CMK (cell line): ENCODE measurements around the gene GOLGA6D.
"Not testable (repeated sequence)": the region's sequence is repeated elsewhere in the genome, so short reads cannot be mapped to it uniquely, and the experiment has no call there.

ENCODE experiments used
- DNase-seq: peaks from one replicate; pipeline ENCODE4 v3.0.0-alpha.2; 2010; ENCODE audit warnings: low read depth

GOLGA6D gene, protein sequence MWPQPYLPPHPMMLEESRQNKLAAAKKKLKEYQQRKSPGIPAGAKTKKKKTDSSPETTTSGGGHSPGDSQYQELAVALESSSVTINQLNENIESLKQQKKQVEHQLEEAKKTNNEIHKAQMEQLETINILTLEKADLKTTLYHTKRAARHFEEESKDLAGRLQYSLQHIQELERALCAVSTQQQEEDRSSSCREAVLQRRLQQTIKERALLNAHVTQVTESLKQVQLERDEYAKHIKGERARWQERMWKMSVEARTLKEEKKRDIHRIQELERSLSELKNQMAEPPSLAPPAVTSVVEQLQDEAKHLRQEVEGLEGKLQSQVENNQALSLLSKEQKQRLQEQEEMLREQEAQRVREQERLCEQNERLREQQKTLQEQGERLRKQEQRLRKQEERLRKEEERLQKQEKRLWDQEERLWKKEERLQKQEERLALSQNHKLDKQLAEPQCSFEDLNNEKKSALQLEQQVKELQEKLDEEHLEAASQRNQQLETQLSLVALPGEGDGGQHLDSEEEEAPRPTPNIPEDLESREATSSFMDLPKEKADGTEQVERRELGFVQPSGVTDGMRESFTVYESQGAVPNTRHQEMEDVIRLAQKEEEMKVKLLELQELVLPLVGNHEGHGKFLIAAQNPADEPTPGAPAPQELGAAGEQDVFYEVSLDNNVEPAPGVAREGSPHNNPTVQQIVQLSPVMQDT

GRCh38 chr15:75282572-75282971, at the start of gene GOLGA6D:
Gene GOLGA6D (plus strand): TSS chr15:75282835. CDS start chr15:75282876, 41 bp downstream.
- DNase-seq = not testable (repeated sequence)

DNA sequence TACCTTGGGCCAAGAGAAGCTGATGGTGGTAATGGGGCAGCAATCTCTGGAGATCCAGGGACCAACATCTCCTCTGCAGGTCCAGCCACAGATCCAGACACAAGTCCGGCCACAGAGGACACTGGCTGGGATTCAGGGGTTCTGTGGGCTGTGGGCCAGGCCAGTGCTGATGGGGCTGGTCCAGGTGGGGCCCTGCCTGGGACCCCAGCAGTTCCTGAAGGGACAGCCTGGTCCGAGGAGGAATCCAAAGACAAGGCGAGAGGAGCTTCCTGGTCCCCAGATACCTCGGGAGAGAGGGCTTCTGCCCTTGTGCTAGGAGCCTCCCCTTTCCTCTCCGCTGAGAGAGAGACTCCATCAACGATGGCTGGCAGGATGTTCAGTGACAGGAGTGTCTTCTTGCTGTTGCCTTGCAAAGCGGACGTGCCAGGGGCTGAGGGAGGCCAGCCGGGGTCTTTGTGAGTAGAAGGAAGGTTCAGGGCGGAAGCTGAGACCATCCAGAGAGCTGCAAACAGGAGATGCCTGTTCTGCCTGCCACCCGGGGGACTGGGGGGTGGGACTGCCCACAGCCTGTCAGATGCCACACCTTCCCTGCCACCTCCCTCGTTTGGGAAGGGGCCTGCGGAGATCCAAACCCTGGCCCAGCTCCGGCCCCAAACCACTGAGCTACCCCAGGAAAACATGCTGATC, 49.0 kb upstream of the GOLGA6D start:
- DNase-seq = no peak

DNA sequence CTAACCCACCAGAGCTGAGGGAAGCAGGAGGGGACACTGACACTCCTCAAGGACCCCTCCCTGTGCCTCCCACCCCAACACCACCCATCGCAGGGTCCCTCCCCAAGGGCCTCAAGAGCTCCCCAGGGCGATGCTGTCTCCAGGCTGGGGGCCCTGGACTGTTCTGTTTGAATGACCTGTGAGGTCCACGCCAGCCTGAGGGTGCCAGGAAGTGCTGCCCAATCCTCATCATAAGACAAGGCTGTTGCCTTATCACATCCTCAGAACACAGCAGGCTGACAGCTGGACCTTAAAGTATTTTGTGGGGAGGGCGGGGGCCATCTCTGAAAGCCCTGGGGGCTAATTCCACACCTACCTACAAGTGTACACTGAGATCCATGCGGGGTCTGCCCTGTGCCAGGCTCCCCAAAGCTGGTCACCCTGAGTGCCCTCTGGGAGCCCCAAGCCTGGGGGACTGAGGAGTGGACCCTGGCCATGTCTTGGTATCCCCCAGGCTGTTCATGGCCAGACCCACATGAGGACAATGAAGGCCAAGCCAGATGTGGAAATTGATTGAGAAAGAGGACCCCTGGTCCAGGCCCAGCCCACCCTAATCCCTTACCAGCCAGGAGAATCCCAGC, 48.3 kb upstream of the GOLGA6D start:
- DNase-seq = no peak

- no peak for DNase-seq
Measured at GRCh38 chr15:75235051-75235673, 47.5 kb upstream of the GOLGA6D start.

- DNase-seq = no peak
Measured at GRCh38 chr15:75235760-75236729, 46.6 kb upstream of the GOLGA6D start.

- DNase-seq = no peak
Measured at GRCh38 chr15:75237316-75237982, 45.2 kb upstream of the GOLGA6D start.

DNA sequence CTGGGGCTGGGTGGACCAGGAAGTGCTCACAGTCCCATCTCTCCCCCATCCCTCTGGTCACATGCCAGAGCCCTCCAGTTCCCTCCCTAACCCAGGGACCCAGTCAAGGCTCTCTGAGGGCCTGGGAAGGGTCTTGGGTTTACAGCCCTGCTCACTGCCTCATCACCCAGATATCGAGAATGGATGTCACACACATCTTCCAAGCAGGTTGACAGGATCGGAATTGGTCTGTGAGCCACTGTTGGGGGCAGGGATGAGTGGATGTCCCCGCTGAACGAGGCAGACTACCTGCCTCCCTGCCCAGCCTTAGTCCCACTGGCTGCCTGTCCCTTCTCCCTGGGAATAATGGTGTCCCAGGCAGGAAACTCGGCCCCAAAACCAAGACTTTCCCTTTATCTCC, 44.5 kb upstream of the GOLGA6D start:
- DNase-seq = no peak

DNA sequence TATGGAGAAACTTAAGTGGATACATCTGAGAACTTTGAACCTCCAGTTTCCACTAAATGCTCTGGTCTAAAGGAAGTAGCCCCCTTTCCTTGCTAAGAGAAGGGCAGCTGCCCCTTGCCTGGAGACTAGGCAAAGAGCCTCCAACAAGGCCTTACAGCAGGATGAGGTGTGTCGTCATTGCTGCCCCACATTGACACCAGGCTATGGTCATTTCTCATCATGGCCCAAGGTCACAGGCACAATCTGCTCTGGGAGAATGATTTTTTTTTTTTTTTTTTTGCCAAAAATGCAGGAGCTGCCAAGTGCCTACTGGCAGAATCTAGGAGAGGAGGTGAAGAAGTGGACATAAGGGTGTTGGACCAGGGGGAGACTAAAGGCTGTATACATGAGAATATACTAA, 36.9 kb upstream of the GOLGA6D start:
- DNase-seq = not testable (repeated sequence)

- not testable (repeated sequence) for DNase-seq
Measured at GRCh38 chr15:75248991-75249390, 33.6 kb upstream of the GOLGA6D start.

GRCh38 chr15:75249726-75250125, 32.9 kb upstream of the GOLGA6D start:
- DNase-seq = no peak

GRCh38 chr15:75251343-75251742, 31.3 kb upstream of the GOLGA6D start:
- DNase-seq = not testable (repeated sequence)

DNA sequence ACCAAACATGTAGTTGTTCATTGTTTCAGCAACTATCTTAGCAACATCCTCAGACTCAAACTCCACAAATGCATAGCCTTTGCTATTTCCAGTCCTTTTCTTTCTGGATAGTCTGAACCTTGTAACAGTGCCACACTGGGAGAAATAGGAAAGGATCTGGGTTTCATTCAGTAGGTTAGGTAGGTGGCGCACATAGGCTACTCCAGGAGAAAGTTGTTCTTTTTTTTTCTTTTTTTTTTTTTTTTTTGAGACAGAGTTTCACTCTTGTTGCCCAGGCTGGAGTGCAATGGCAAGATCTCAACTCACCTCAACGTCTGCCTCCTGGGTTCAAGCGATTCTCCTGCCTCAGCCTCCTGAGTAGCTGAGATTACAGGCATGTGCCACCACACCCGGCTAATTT, 30.4 kb upstream of the GOLGA6D start:
- DNase-seq = not testable (repeated sequence)

DNA sequence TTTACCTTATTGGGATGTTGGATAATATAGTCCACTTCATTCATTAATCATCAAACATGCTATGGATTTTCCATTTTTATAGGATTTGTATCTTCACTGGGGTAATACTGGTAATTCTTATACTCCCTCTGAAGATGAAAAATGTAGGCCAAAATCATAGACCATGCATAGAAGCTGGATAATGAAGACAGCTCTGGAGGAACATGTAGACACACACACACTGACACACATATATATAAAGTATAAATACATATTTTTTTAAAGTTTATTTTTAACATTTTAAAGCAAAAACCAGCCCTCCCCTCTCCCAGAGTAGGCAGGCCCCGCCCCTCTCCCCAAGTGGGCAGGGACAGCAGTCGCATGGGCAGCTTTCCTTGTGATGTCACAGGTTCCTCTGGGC, 24.6 kb upstream of the GOLGA6D start, which contains the start of gene GOLGA6C:
Gene GOLGA6C, plus strand, starts transcription at position 301 of the 400 bp plus-strand sequence. CDS start 265 bp downstream, outside the sequence.
- not testable (repeated sequence) for DNase-seq

DNA sequence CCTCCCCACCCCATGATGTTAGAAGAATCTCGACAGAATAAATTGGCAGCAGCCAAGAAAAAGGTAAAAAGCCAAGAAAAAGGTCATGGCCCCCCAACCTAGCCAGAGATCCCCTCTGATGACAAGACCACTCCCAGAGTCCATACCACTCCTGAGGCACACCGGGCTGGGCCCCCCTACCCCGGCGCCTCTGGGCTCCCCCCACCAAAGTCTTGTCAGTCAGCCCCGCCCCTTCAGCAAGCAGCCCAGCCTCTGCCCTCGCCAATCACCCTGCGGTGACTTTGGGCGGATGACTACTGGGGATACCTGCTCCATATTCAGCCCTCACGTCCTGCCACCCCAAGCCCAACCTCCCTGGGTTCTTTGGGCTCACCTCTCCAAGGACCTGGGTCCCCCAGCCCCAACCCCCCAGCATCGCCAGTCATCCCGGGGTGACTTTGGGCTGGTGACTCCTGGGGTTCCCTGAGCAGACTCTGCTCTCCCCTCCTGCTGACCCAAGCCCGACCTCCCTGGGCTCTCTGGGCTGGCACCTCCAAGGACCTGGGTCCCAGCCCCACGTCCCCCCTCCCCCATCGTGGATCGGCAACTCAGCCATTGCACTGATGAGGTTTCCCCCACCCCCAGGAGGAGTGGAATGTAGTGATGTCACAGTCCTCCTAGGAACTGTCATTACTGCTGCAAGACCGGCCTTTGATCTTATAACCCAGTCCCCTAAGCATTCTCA, 23.9 kb upstream of the GOLGA6D start:
- DNase-seq = not testable (repeated sequence)

DNA sequence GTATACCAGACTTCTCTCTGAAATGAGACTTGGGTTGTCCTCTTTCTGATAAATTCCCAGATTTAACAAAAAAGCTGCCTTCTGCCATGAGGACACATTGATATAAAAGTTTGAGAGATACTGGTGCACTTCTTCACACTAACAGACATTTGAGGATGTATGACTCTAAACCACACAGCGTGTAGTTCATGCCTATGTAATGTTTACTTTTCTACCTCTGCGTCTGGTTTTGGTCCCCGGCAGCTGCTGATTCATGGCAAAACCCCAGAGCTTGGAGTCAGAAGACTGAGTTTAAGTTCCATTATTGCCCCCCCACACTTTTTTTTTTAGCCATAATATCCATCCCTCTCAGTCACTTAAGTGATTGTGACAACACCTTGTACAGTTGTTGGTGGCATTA, 22.8 kb upstream of the GOLGA6D start:
- not testable (repeated sequence) for DNase-seq

DNA sequence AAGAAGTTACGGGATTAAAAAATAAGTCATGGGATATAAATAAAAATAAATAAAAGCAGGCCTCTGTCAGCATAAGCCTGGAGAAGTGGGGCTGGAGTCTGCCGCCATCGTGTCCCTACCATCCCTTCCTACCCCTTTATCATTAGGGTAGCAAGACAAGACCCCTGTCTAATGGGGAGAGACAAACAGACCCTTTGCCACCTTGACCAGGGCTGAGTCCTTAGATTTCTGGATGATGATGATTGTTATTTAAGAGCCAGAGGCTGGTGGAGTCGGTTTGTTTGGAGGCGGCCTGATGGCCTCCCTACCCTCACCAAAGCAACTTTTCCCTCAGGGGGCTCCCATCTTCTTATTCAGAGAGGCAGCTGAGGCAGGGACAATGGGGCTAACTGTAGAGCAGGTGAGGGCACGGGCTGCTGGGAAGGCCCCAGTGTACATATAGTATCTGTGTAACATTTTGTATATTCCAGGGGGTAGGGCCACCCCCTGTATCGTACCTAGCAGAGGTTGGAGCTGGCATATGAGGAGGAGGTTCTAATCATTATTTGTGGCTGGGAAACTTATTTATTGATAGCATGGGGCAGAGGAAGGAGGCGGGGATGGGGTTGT, 8.8 kb upstream of the GOLGA6D start:
- not testable (repeated sequence) for DNase-seq

DNA sequence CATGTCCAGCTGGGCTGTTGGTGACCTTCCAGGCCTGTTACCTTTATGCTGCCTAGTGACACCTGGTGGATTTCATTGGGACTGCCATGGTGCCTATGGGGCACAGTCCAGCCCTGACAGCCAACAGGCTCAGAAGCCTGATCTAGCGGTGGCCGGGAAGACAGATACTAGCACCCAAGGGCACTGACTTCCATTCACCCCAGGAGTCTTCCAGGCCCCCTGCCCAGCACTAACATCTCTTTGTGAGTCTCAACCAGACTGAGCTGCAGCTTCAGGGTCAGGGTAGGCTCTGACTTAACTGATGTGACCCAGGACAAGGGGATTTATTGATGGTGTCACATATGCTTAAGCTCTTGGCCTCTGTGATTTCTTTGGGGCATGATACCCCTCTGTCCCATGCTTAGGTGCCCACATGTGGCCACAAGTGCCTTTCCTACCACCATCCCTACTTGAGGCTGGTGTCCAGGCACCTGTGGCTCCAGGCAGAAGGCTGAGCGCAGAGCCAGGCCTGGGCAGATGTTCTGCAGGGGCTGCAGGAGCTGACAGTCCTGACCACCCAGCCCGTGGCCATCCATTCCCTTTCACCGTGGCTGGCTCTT, 8.0 kb upstream of the GOLGA6D start:
- not testable (repeated sequence) for DNase-seq

DNA sequence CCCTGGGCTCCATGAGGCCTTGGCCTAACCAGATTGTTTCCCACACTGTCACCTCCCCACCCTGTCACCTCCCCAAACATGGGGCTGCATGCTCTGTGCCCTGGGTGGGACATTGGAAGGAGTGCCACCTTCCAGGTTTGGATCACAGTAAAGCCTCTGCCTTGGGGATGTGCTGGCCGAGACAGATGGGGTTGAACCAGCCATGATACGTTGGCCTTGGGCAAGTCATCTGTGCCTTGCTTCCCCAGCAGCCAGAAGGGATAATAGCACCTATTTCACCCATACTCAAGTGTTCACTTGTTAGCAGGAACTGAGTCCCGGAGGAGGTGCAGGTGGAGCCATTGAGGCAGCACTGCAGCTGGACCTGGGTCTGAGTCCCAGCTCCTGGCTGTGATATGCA, 7.0 kb upstream of the GOLGA6D start:
- not testable (repeated sequence) for DNase-seq
